K562 (cell line): ENCODE measurements around the gene ZNF609. TPM values are rescaled to one million over a fixed set of nuclear protein-coding genes. Genes with fewer than 3 reads are reported as not detected.

ENCODE experiments used
- AFF1 ChIP-seq, 2 experiments: fragments of 450-650 bp; IDR thresholded peaks; 2 replicates each; pipeline ENCODE4 v1.6.1; 2018; ENCODE audit warnings: mild to moderate bottlenecking in 2 of 2, low read depth in 1 of 2; ENCODE audit not compliant: partially characterized antibody in 2 of 2
- ARID3B ChIP-seq: fragments of 250-450 bp; sonication (Bioruptor Pico); IDR thresholded peaks from 2 replicates; pipeline ENCODE4 v1.4.0; 2020; ENCODE audit warnings: borderline replicate concordance
- CREB3 ChIP-seq: fragments of 450-650 bp; conservative IDR thresholded peaks from 2 replicates; pipeline ENCODE4 v1.6.1; 2016; ENCODE audit warnings: missing genetic modification characterization, low read depth, mild to moderate bottlenecking, missing compliant biosample characterization, moderate library complexity
- DACH1 ChIP-seq: fragments of 450-650 bp; IDR thresholded peaks from 2 replicates; pipeline ENCODE4 v1.6.1; 2018; ENCODE audit not compliant: partially characterized antibody
- GABPB2 ChIP-seq: fragments of 250-450 bp; sonication (Bioruptor Pico); conservative IDR thresholded peaks from 2 replicates; pipeline ENCODE4 v1.5.1; 2021; ENCODE audit warnings: mild to moderate bottlenecking
- GATA2 ChIP-seq: sonication (generic); formaldehyde crosslinking; IDR thresholded peaks from 2 replicates; pipeline ENCODE4 v1.4.0; 2020; ENCODE audit warnings: mild to moderate bottlenecking, missing genetic modification reagents
- GTF2F1 ChIP-seq: IDR thresholded peaks from 2 replicates; pipeline ENCODE4 v1.6.1; 2011; ENCODE audit warnings: low read depth, low read length, improper control_type of control experiment
- NFIC ChIP-seq: fragments of 450-650 bp; IDR thresholded peaks from 2 replicates; pipeline ENCODE4 v1.6.1; 2017; ENCODE audit warnings: mild to moderate bottlenecking, inconsistent platforms
- NUFIP1 ChIP-seq: fragments of 450-650 bp; IDR thresholded peaks from 2 replicates; pipeline ENCODE4 v1.6.1; 2018; ENCODE audit not compliant: partially characterized antibody
- PCBP2 ChIP-seq: fragments of 200-400 bp; formaldehyde crosslinking; IDR thresholded peaks from 2 replicates; pipeline ENCODE4 v1.6.1; 2018; ENCODE audit warnings: low read length, low read depth, mild to moderate bottlenecking, moderate library complexity; ENCODE audit not compliant: poor library complexity, severe bottlenecking
- PRPF4 ChIP-seq: fragments of 200-400 bp; formaldehyde crosslinking; IDR thresholded peaks from one replicate; pipeline ENCODE4 v1.6.1; 2017; ENCODE audit warnings: low read length, low read depth, mild to moderate bottlenecking; ENCODE audit not compliant: insufficient read depth, poor library complexity, severe bottlenecking
- RBM14 ChIP-seq: fragments of 200-400 bp; formaldehyde crosslinking; IDR thresholded peaks from 2 replicates; pipeline ENCODE4 v1.6.1; 2018; ENCODE audit warnings: low read depth, mild to moderate bottlenecking, low read length, moderate library complexity, borderline replicate concordance; ENCODE audit not compliant: insufficient read depth
- RBM39 ChIP-seq: fragments of 200-400 bp; formaldehyde crosslinking; optimal IDR thresholded peaks from 2 replicates; pipeline ENCODE3; 2018; ENCODE audit warnings: low read depth, low read length
- SIRT6 ChIP-seq: IDR thresholded peaks from one replicate; pipeline ENCODE4 v1.6.1; 2012; ENCODE audit warnings: low read depth, mild to moderate bottlenecking, control low read depth, inconsistent platforms, low read length, moderate library complexity
- SP1 ChIP-seq: sonication (generic); formaldehyde crosslinking; IDR thresholded peaks from 2 replicates; pipeline ENCODE4 v1.8.1; 2022; ENCODE audit warnings: mild to moderate bottlenecking, missing genetic modification reagents
- TCF3 ChIP-seq: sonication (generic); formaldehyde crosslinking; IDR thresholded peaks from 2 replicates; pipeline ENCODE4 v1.4.0; 2020; ENCODE audit warnings: mild to moderate bottlenecking, missing genetic modification reagents
- TFAM ChIP-seq: fragments of 250-450 bp; sonication (Bioruptor Pico); conservative IDR thresholded peaks from 2 replicates; pipeline ENCODE4 v1.5.0; 2021; ENCODE audit warnings: mild to moderate bottlenecking, moderate library complexity
- U2AF1 ChIP-seq: fragments of 200-400 bp; formaldehyde crosslinking; optimal IDR thresholded peaks from 2 replicates; pipeline ENCODE3; 2017; ENCODE audit warnings: mild to moderate bottlenecking, low read depth, low read length, moderate library complexity
- ZBTB34 ChIP-seq: fragments of 250-450 bp; sonication (Bioruptor Pico); IDR thresholded peaks from 2 replicates; pipeline ENCODE4 v1.8.0; 2021; ENCODE audit warnings: mild to moderate bottlenecking, moderate library complexity
- ZBTB7A ChIP-seq: IDR thresholded peaks from 2 replicates; pipeline ENCODE4 v1.6.1; 2011; ENCODE audit warnings: low read depth, mild to moderate bottlenecking, low read length, moderate library complexity, borderline replicate concordance; ENCODE audit not compliant: control insufficient read depth
- ZEB2 ChIP-seq: fragments of 450-650 bp; IDR thresholded peaks from 2 replicates; pipeline ENCODE4 v1.6.1; 2016
- ZNF197 ChIP-seq: fragments of 200-800 bp; sonication (Bioruptor generic); IDR thresholded peaks from 2 replicates; pipeline ENCODE4 v1.6.1; 2016; ENCODE audit warnings: low read depth, missing genetic modification characterization, missing compliant biosample characterization
- polyA plus RNA-seq, 8 experiments: library from polyadenylated mRNA; depleted of rRNA in 4 of 8; stranded (reverse) in 5 of 8; unstranded in 3 of 8; fragments of >200 nt; fragmentation: Nextera tagmentation in 2 of 8; fragmentation: Illumina TruSeq in 1 of 8; extraction: Ambion mirVana in 2 of 8; extraction: Trizol in 1 of 8; gene quantifications; 2 replicates each; pipeline versions ENCODE4 v1.2.1 to v1.2.3, GENCODE V29; 2011 to 2014; ENCODE audit warnings: inconsistent platforms in 1 of 8, missing spikeins in 1 of 8
- total RNA-seq, 7 experiments: library from RNA; depleted of rRNA in 6 of 7; stranded (reverse); fragments of >200 nt in 6 of 7; fragmentation: Illumina TruSeq in 2 of 7; extraction: Trizol in 2 of 7; gene quantifications; 2 replicates each; pipeline versions ENCODE4 v1.2.1 to v1.2.3, GENCODE V29; 2011 to 2021; ENCODE audit warnings: low replicate concordance in 1 of 7

The ZNF609 gene
- total and polyA plus RNA-seq, 9 of the 15 experiments (the other 6 are each of a cell fraction or from before 2014, with no cell fraction given) = 3.0 to 38.7 (median 17.8) TPM

GRCh38 chr15:64571857-64572291 lies 111.5 kb downstream of the ZNF609 start (continued):
- TF ChIP-seq AFF1 (IDR thresholded peaks at IDR 0.05; ENCODE audit: low read depth in 1 of 2, partially characterized antibody in 2 of 2) (no peak), TFAM (CRISPR knock-in tag) (no peak), CREB3 (tag) (no peak), SP1 (CRISPR knock-in tag) (no peak), NFIC (peak; percentile 66; the same call in 1 of the 2 replicates), U2AF1 (no peak), GATA2 (CRISPR knock-in tag) (peak; percentile 47; the same call in 1 of the 2 replicates), GTF2F1 (no peak), TCF3 (peak; percentile 63), ZEB2 (peak; percentile 93), DACH1 (no peak), PCBP2 (no peak), GABPB2 (CRISPR knock-in tag) (no peak), ARID3B (CRISPR knock-in tag) (no peak), ZNF197 (CRISPR knock-in tag) (no peak), SIRT6 (no peak), PRPF4 (no peak), ZBTB34 (no peak), RBM14 (no peak), RBM39 (no peak), NUFIP1 (no peak), ZBTB7A (no peak)
